Measurements from ENCODE around the gene NPAS2.

- TF ChIP-seq POLR2A (IDR thresholded peaks at IDR 0.05), result no peak
- TF ChIP-seq CTCF (IDR thresholded peaks at IDR 0.05), result no peak
These were observed 191.2 kb downstream of the NPAS2 start for GRCh38 chr2:101011152-101011551.

All from gastroesophageal sphincter (tissue), 3 donors.